Measurements from ENCODE around the gene SYNJ2. TPM values are rescaled to one million over a fixed set of nuclear protein-coding genes. Genes with fewer than 3 reads are reported as not detected.

Gene SYNJ2
- total RNA-seq, 4 donors from 2014 or later: 6.6 to 15.6 (median 9.8) TPM

DNA sequence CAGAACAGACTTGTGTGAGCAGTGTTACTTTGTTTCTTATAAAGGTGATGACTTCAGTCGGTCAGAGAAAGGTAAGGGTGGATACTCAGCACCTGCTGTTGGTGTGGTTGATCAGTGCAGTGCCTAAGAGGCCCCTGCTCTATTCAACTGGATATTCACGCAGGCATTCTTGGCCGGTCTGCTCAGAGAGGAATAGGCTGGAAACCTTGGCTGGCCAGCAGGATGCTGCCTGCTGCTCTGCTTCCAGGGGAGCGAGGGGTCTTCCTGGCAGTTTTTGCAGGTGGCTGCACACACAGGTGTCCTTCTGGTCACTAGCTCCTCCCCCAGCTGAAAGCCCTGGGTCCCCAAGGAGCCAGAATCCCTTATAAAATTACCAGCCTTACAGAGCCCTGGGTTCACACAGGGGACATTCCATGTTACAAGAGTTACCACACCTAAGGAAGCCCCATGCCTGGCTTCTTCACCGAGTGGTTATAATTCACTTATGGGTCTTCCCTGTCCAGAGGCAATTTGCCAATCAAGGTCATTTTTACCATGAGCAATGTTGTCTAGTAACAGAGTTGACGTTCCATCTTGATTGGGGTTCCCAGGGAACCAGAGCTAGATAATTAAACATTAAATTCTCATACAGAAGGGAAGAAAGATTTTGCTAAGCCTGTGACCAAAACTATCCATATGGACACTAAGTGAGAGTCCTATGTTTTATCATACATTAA is 16.4 kb downstream of the SYNJ2 start:
- intact Hi-C loops (cut with DNase I): no loop called here
- no peak for DNase-seq
- Histone ChIP-seq H3K27ac (no peak overlapping the region), H3K27me3 (no peaks in the 10 kb centered on the region), H3K4me1 (peaks cover 10 to 54% (median 19%) of the 10 kb centered on the region in 3 donors), H3K4me3 (no peak overlapping the region), H3K9me3 (no peaks in the 10 kb centered on the region), H3K36me3 (no peaks in the 10 kb centered on the region)
- no peak for TF ChIP-seq POLR2A (IDR thresholded peaks at IDR 0.05)
- TF ChIP-seq, protein P1, sequence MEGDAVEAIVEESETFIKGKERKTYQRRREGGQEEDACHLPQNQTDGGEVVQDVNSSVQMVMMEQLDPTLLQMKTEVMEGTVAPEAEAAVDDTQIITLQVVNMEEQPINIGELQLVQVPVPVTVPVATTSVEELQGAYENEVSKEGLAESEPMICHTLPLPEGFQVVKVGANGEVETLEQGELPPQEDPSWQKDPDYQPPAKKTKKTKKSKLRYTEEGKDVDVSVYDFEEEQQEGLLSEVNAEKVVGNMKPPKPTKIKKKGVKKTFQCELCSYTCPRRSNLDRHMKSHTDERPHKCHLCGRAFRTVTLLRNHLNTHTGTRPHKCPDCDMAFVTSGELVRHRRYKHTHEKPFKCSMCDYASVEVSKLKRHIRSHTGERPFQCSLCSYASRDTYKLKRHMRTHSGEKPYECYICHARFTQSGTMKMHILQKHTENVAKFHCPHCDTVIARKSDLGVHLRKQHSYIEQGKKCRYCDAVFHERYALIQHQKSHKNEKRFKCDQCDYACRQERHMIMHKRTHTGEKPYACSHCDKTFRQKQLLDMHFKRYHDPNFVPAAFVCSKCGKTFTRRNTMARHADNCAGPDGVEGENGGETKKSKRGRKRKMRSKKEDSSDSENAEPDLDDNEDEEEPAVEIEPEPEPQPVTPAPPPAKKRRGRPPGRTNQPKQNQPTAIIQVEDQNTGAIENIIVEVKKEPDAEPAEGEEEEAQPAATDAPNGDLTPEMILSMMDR (IDR thresholded peaks at IDR 0.05): no peak
- WGBS, 2 donors: 76 to 79% methylated on average over 3 to 6 of the region's 6 CpGs

DNA sequence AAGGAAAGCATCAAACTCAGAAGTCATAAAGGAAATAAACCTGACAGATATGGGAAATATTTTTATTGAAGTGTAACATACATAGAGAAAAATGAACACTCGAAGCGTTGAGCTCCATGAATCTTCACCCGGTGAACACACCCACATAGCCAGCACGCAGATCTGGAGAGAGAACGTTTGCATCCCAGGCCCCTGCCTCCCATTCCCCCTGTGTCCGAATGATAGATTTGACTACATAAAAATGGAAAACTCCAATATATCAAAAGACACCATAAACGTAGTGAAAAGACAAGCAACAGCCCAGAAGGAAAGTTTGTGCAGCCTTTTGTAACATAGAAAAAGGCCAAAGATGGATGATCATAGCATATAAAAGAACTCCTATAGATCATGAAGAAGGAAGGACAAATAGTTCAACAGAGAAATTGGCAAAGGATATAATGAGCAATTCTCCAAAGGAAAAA is 17.1 kb downstream of the SYNJ2 start:
- Histone ChIP-seq H3K27me3 (no peaks in the 10 kb centered on the region), H3K9me3 (no peaks in the 10 kb centered on the region), H3K4me1 (peaks cover 17 to 56% (median 26%) of the 10 kb centered on the region in 3 donors), H3K4me3 (no peak overlapping the region), H3K36me3 (no peaks in the 10 kb centered on the region), H3K27ac (no peak overlapping the region)
- 78 to 87% methylated on average over 7 of the region's 7 CpGs for WGBS, 2 donors
- DNase-seq: no peak
- TF ChIP-seq, protein P1 (IDR thresholded peaks at IDR 0.05): no peak
- TF ChIP-seq POLR2A (IDR thresholded peaks at IDR 0.05): no peak
- intact Hi-C loops (cut with DNase I): no loop called here

DNA sequence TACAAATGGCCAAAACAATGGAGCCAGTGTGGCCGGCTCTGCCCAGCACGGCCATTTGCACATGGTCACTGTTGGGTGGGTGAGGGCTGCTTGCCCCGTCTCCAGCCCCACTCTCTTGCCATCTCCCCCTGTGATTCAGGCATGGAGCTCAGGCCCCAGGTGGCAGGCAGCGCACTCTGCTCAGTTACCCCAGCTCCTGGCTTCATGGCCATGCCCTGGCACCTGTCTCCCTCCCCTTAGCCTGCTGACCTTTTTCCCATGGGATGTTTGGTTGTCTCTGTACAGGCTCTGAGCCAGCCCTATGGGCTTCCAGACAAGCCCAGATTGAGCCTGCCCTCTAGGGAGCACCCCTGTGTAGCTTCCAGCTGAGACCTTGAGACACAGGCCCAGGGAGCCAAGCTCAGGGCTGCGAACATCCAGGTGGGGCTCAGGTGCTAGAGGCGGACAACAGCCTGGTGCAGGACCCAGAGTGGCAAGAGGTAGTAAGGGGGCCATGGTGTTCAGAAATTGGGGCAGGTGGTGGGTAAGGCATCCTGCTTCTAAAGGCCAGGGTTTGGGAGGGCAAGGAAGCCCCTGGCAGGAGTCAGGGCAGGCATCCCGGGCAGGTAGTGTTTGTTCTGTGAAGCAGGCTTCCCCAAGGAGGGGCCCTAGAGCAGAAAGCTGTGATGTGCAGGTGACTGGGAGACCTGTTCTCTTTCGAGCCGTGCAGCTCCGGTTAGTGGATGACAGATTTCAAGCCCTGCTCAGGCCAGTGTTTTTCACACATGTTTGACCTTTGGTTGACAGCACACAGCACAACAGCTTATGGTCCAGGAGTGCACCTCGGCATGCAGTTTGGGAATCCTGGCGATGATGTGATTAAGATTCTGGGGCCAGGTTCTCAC is 17.7 kb downstream of the SYNJ2 start:
- no peak overlapping the region for H3K27ac ChIP-seq
- peaks cover 23 to 56% (median 27%) of the 10 kb centered on the region in 3 donors for H3K4me1 ChIP-seq
- H3K36me3 ChIP-seq: no peaks in the 10 kb centered on the region
- 87% methylated on average over 7 of the region's 12 CpGs for WGBS, 2 donors
- no peak overlapping the region for H3K4me3 ChIP-seq
- TF ChIP-seq, protein P1 (IDR thresholded peaks at IDR 0.05): no peak
- TF ChIP-seq POLR2A (IDR thresholded peaks at IDR 0.05): no peak
- no peaks in the 10 kb centered on the region for H3K27me3 ChIP-seq
- no peaks in the 10 kb centered on the region for H3K9me3 ChIP-seq
- intact Hi-C loops (cut with DNase I): loop anchor here (10.0 kb wide), 1 partner anchor 65 kb away; no protein-coding TSS in a partner anchor
- DNase-seq: no peak

DNA sequence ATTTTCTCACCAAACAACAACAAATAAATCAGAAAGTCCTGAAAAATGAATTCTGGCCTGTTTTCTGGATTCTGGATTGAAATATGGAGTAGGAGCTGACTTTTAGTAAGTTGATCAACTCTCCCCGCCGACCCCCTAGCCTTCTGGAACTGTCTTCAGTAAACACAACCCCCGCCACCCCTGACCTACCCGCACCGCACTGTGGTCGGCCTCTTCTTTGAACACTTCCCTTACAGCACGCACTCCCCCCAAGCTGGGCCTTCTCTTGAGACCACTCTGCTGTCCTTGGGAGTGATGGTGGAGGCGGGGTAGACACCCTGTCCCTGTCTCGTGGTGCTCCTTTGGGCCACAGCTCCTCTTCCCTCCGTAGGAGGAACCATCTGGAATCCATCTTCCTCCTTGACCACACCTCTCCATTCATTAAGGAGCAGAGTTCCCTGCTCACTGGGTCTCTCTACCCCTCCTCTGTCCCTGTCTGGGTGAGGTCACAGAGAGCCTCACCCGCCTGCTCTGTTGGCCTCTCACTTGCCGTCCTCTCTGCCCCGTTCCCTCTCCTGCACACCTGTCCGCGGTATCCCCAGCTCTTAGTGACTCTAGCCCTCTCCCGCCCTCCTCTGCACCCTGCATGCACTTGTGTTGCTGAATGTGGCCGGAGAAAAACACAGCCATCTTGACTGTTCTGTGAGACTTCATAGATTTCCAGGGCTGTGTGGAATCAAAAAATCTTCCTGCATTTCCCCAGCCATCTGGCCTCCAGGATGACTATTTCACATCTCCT is 19.1 kb downstream of the SYNJ2 start:
- intact Hi-C loops (cut with DNase I): loop anchor here (10.0 kb wide), 1 partner anchor 64 kb away; no protein-coding TSS in a partner anchor
- H3K4me3 ChIP-seq: no peak overlapping the region
- DNase-seq: no peak

More for the DNA sequence above, 19.1 kb downstream of the SYNJ2 start:
- no peaks in the 10 kb centered on the region for H3K36me3 ChIP-seq
- H3K9me3 ChIP-seq: no peaks in the 10 kb centered on the region
- WGBS, 2 donors: 81 to 93% methylated on average over 8 to 17 of the region's 17 CpGs
- H3K27me3 ChIP-seq: no peaks in the 10 kb centered on the region
- TF ChIP-seq POLR2A (IDR thresholded peaks at IDR 0.05): no peak
- TF ChIP-seq, protein P1 (IDR thresholded peaks at IDR 0.05): no peak
- H3K4me1 ChIP-seq: peaks cover 26 to 57% (median 27%) of the 10 kb centered on the region in 3 donors
- peak overlapping the region in 1 of 4 donors; percentile 7 for H3K27ac ChIP-seq
